ENCODE results near the gene TRIO.

DNA sequence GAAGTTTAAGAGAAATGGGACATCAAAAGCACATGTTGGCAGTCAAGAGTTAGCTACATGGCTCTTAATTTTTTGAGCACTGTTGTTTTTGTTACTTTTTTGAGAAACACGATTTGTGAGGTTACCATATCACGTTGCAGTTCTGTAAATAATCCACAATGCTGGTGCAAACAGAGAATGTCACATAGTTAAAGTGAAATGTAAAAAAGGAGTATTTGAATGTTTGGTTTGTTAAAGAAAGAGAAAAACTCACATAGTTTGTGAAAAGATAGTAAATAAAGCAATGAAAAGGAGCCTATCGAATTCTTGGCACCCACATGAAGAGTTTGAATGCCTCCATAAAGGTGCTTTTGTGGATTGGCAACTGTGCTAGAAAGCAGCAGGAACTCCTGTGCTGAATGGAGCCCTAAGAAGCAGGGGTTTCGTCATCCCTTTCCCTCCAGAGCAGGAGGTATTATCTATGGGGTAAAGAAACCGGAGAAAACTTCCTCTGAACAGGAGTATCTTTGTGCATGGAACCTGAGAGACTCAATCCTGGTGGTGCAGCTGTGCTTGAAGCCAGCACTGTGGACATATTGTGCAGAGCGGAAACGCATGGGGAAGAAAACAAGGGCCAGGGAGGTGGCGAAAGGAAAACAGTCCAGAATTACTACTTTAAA, 289.9 kb downstream of the TRIO start:
- TF ChIP-seq, protein P1, sequence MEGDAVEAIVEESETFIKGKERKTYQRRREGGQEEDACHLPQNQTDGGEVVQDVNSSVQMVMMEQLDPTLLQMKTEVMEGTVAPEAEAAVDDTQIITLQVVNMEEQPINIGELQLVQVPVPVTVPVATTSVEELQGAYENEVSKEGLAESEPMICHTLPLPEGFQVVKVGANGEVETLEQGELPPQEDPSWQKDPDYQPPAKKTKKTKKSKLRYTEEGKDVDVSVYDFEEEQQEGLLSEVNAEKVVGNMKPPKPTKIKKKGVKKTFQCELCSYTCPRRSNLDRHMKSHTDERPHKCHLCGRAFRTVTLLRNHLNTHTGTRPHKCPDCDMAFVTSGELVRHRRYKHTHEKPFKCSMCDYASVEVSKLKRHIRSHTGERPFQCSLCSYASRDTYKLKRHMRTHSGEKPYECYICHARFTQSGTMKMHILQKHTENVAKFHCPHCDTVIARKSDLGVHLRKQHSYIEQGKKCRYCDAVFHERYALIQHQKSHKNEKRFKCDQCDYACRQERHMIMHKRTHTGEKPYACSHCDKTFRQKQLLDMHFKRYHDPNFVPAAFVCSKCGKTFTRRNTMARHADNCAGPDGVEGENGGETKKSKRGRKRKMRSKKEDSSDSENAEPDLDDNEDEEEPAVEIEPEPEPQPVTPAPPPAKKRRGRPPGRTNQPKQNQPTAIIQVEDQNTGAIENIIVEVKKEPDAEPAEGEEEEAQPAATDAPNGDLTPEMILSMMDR (conservative IDR thresholded peaks at IDR 0.05 in 1 of 2, IDR thresholded peaks at IDR 0.05 in 1 of 2; ENCODE audit: low read depth in 1 of 2, low read length in 2 of 2), result no peak
- no peak for TF ChIP-seq EZH2 (IDR thresholded peaks at IDR 0.05; ENCODE audit: low read length, missing control alignments)
